Kidney epithelial cell (primary cell): ENCODE measurements around the gene MRPL17. TPM values are rescaled to one million over a fixed set of nuclear protein-coding genes. Genes with fewer than 3 reads are reported as not detected.

Source experiments
- DNase-seq: peaks from one replicate; pipeline ENCODE4 v3.0.0-alpha.2; 2010; ENCODE audit warnings: low read depth
- H3K27me3 ChIP-seq: 2 replicates; pipeline ENCODE4 v1.6.0; 2011; ENCODE audit warnings: low read length; ENCODE audit not compliant: control insufficient read depth, insufficient read depth
- H3K36me3 ChIP-seq: 2 replicates; pipeline ENCODE4 v1.5.1; 2011; ENCODE audit warnings: low read length; ENCODE audit not compliant: control insufficient read depth, insufficient read depth
- H3K4me3 ChIP-seq: 2 replicates; pipeline ENCODE4 v1.5.1; 2011; ENCODE audit warnings: low read depth, mild to moderate bottlenecking, control low read depth, low read length
- CTCF ChIP-seq: IDR thresholded peaks from 2 replicates; pipeline ENCODE4 v1.5.1; 2011; ENCODE audit warnings: mild to moderate bottlenecking, moderate library complexity, low read length, control low read depth, inconsistent platforms; ENCODE audit not compliant: insufficient read depth, poor library complexity, severe bottlenecking
- total RNA-seq: library from RNA; depleted of rRNA; stranded (reverse); fragments of >200 nt; gene quantifications from 2 replicates; pipeline ENCODE4 v1.2.3, GENCODE V29; 2015

MRPL17 gene
- 27.0 and 43.6 TPM in 2 replicates for total RNA-seq

- DNase-seq, result peak; percentile 90
- Histone ChIP-seq H3K36me3 (no peaks in the 10 kb centered on the region), H3K27me3 (no peaks in the 10 kb centered on the region), H3K4me3 (peak within 1 kb of the TSS; percentile 98)
- peak; percentile 90 for TF ChIP-seq CTCF
Measured at GRCh38 chr11:6682936-6683861, at the start of gene MRPL17. Gene MRPL17 (minus strand): TSS chr11:6683340. CDS start chr11:6683296, 44 bp downstream.

- Histone ChIP-seq H3K4me3 (no peak overlapping the region), H3K27me3 (no peaks in the 10 kb centered on the region), H3K36me3 (no peaks in the 10 kb centered on the region)
- no peak for TF ChIP-seq CTCF
- DNase-seq, result no peak
Measured at GRCh38 chr11:6727971-6728760, 45.0 kb upstream of the MRPL17 start.

GRCh38 chr11:6725386-6725896 is 42.3 kb upstream of the MRPL17 start:
- Histone ChIP-seq H3K4me3 (no peak overlapping the region), H3K27me3 (no peaks in the 10 kb centered on the region), H3K36me3 (no peaks in the 10 kb centered on the region)
- no peak for TF ChIP-seq CTCF
- DNase-seq, result no peak

GRCh38 chr11:6724013-6724412 is 40.9 kb upstream of the MRPL17 start:
- DNase-seq, result no peak
- Histone ChIP-seq H3K36me3 (no peaks in the 10 kb centered on the region), H3K4me3 (no peak overlapping the region), H3K27me3 (no peaks in the 10 kb centered on the region)
- TF ChIP-seq CTCF, result no peak

- Histone ChIP-seq H3K27me3 (no peaks in the 10 kb centered on the region), H3K36me3 (no peaks in the 10 kb centered on the region), H3K4me3 (no peak overlapping the region)
- no peak for TF ChIP-seq CTCF
- DNase-seq, result no peak
Measured at GRCh38 chr11:6721343-6721742, 38.2 kb upstream of the MRPL17 start.
